ENCODE results near the gene GLP2R. TPM values are rescaled to one million over a fixed set of nuclear protein-coding genes. Genes with fewer than 3 reads are reported as not detected.
A peak's percentile ranks its signal among the peaks of the same experiment; 100 is the strongest.

Gene GLP2R
- total RNA-seq, 1 donor: 0.43 TPM

DNA sequence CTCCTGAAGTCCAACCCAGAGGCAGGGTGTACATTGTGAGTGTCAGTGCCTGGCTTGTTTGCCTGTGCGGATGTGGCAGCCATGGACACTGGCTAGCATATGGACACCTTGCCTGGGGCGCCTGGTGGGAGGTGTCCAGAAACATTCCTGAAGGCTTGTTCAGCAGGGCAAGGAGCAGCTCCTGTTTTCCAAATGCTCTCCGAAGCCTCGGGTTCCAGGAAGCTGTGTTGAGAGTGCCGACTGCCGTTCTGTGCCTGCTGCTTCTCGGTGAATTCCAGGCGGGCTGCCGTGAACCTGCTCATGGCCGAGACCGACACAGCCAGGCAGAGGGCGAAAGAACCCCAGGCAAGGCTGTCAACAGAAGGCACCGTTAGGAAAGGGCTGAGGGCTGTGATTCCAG is 23.4 kb upstream of the GLP2R start:
- peak; percentile 20 for DNase-seq (ENCODE audit: low read depth)
- no peak overlapping the region for H3K4me3 ChIP-seq (ENCODE audit: low read depth, low read length)
- no peak for TF ChIP-seq CTCF (IDR thresholded peaks at IDR 0.05; ENCODE audit: insufficient read depth, low read depth, low read length)

- DNase-seq (ENCODE audit: low read depth): no peak
- no peak for TF ChIP-seq CTCF (IDR thresholded peaks at IDR 0.05; ENCODE audit: insufficient read depth, low read depth, low read length)
- H3K4me3 ChIP-seq (ENCODE audit: low read depth, low read length): no peak overlapping the region
Measured at GRCh38 chr17:9802697-9803096, 23.0 kb upstream of the GLP2R start.

GRCh38 chr17:9805769-9806168 is 20.0 kb upstream of the GLP2R start:
- TF ChIP-seq CTCF (IDR thresholded peaks at IDR 0.05; ENCODE audit: insufficient read depth, low read depth, low read length): no peak
- no peak for DNase-seq (ENCODE audit: low read depth)

DNA sequence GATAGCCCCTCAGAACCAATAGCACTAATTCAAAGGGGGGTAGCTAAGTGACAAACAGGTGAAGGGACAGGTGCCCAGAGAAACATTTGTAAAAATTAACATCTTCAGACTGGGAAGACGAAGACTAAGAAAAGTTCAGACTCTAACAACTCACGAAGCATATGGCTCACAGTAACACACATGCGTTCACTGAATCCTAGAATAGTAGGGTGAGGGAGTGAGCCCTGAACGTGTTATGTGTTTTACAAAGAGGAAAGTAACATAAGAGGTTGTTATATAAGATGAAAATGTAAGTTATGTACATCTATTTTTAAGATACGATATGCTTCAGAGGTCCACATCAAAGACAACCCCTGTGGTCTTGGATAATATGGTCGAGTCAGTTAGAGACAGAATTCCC is 19.0 kb upstream of the GLP2R start:
- no peak for TF ChIP-seq CTCF (IDR thresholded peaks at IDR 0.05; ENCODE audit: insufficient read depth, low read depth, low read length)
- DNase-seq (ENCODE audit: low read depth): no peak

More at GRCh38 chr17:9805769-9806168, 20.0 kb upstream of the GLP2R start:
- no peak overlapping the region for H3K4me3 ChIP-seq (ENCODE audit: low read depth, low read length)

GRCh38 chr17:9809409-9809808 is 16.3 kb upstream of the GLP2R start:
- no peak for DNase-seq (ENCODE audit: low read depth)
- H3K4me3 ChIP-seq (ENCODE audit: low read depth, low read length): no peak overlapping the region
- TF ChIP-seq CTCF (IDR thresholded peaks at IDR 0.05; ENCODE audit: insufficient read depth, low read depth, low read length): no peak

More for the DNA sequence above, 19.0 kb upstream of the GLP2R start:
- H3K4me3 ChIP-seq (ENCODE audit: low read depth, low read length): no peak overlapping the region

- TF ChIP-seq CTCF (IDR thresholded peaks at IDR 0.05; ENCODE audit: insufficient read depth, low read depth, low read length): no peak
- H3K4me3 ChIP-seq (ENCODE audit: low read depth, low read length): no peak overlapping the region
- no peak for DNase-seq (ENCODE audit: low read depth)
Measured at GRCh38 chr17:9810100-9810949, 15.4 kb upstream of the GLP2R start.

Measured in fibroblast of villous mesenchyme (primary cell).